HCT116 (cell line): ENCODE data around the gene C21orf91.

Source experiments
- FOSL1 ChIP-seq: IDR thresholded peaks from 2 replicates; pipeline ENCODE4 v1.6.1; 2012; ENCODE audit warnings: low read depth
- JUND ChIP-seq: IDR thresholded peaks from 2 replicates; pipeline ENCODE4 v1.6.1; 2012
- POLR2AphosphoS5 ChIP-seq: IDR thresholded peaks from 2 replicates; pipeline ENCODE4 v1.6.1; 2011; ENCODE audit warnings: mild to moderate bottlenecking, low read depth, low read length, moderate library complexity
- TF ChIP-seq, protein P1 (sequence below), 3 experiments: fragments of 200-600 bp in 1 of 3; sonication (generic) in 1 of 3; IDR thresholded peaks in 2 of 3; conservative IDR thresholded peaks in 1 of 3; 2 replicates each; pipeline ENCODE4 v1.5.1; 2012 to 2017; ENCODE audit warnings: low read depth in 2 of 3, low read length in 2 of 3, antibody characterized with exemption in 1 of 3, borderline replicate concordance in 1 of 3, control low read depth in 1 of 3, mild to moderate bottlenecking in 1 of 3, mixed read lengths in 1 of 3, mixed run types in 1 of 3, moderate library complexity in 1 of 3; ENCODE audit not compliant: insufficient read depth in 1 of 3
- TF ChIP-seq, protein P2 (sequence below): IDR thresholded peaks from 2 replicates; pipeline ENCODE4 v1.6.1; 2012

DNA sequence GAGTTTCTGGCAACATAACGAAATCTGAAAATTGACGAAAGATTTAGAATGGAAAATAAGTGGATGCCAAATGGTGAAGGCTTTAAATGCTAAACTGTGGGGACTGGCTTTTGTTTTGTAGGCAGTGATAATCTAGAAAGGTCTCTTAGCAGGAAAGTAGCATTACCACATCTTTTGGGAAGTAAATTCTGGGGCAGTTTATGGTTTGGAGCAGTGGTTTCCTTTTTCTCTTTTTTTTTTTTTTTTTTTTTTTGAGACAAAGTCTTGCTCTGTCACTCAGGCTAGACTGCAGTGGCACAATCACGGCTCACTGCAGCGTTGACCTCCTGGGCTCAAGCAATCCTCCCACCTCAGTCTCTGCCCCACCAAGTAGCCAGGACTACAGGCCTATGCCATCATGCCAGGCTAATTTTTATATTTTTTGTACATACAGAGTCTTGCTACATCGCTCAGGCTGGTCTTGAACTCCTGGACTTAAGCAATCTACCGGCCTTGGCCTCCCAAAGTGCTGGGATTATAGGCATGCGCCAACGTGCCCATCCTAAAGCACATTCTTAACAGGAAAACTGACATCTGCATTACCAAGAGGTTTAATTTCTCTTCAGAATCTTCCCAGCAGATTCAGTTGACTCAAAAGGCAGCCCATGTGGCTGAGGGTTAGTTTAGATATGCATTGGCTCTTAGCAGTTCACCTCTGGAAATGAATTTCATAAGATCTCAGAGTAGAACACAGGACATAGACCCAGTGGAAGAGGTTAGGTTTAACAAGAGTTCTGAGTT lies 32.9 kb downstream of the C21orf91 start:
- TF ChIP-seq, protein P1, sequence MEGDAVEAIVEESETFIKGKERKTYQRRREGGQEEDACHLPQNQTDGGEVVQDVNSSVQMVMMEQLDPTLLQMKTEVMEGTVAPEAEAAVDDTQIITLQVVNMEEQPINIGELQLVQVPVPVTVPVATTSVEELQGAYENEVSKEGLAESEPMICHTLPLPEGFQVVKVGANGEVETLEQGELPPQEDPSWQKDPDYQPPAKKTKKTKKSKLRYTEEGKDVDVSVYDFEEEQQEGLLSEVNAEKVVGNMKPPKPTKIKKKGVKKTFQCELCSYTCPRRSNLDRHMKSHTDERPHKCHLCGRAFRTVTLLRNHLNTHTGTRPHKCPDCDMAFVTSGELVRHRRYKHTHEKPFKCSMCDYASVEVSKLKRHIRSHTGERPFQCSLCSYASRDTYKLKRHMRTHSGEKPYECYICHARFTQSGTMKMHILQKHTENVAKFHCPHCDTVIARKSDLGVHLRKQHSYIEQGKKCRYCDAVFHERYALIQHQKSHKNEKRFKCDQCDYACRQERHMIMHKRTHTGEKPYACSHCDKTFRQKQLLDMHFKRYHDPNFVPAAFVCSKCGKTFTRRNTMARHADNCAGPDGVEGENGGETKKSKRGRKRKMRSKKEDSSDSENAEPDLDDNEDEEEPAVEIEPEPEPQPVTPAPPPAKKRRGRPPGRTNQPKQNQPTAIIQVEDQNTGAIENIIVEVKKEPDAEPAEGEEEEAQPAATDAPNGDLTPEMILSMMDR (IDR thresholded peaks at IDR 0.05 in 2 of 3, conservative IDR thresholded peaks at IDR 0.05 in 1 of 3; ENCODE audit: borderline replicate concordance in 1 of 3, insufficient read depth in 1 of 3, low read depth in 2 of 3, low read length in 2 of 3): no peak
- no peak for TF ChIP-seq JUND
- TF ChIP-seq, protein P2, sequence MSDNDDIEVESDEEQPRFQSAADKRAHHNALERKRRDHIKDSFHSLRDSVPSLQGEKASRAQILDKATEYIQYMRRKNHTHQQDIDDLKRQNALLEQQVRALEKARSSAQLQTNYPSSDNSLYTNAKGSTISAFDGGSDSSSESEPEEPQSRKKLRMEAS: no peak
- TF ChIP-seq POLR2AphosphoS5: no peak
- TF ChIP-seq FOSL1: no peak
